GM13976 (cell line): ENCODE measurements around the gene BAX.

Experiments
- DNase-seq: peaks from one replicate; pipeline ENCODE4 v3.0.0; 2012; ENCODE audit warnings: low spot score
- in situ Hi-C: fragments of 300-500 bp; cut with MboI; formaldehyde crosslinking; loops from one replicate; pipeline ENCODE4 v1.12.0; 2022; ENCODE audit warnings: low sequenced_read_pairs, mixed read lengths, inconsistent platforms; ENCODE audit not compliant: unreplicated experiment
- TF ChIP-seq, protein P1 (sequence below): IDR thresholded peaks from 2 replicates; pipeline ENCODE4 v1.5.1; 2012; ENCODE audit warnings: borderline replicate concordance, mild to moderate bottlenecking; ENCODE audit not compliant: insufficient read depth; ENCODE audit errors: extremely low read depth, missing control alignments, control extremely low read depth

The BAX gene

DNA sequence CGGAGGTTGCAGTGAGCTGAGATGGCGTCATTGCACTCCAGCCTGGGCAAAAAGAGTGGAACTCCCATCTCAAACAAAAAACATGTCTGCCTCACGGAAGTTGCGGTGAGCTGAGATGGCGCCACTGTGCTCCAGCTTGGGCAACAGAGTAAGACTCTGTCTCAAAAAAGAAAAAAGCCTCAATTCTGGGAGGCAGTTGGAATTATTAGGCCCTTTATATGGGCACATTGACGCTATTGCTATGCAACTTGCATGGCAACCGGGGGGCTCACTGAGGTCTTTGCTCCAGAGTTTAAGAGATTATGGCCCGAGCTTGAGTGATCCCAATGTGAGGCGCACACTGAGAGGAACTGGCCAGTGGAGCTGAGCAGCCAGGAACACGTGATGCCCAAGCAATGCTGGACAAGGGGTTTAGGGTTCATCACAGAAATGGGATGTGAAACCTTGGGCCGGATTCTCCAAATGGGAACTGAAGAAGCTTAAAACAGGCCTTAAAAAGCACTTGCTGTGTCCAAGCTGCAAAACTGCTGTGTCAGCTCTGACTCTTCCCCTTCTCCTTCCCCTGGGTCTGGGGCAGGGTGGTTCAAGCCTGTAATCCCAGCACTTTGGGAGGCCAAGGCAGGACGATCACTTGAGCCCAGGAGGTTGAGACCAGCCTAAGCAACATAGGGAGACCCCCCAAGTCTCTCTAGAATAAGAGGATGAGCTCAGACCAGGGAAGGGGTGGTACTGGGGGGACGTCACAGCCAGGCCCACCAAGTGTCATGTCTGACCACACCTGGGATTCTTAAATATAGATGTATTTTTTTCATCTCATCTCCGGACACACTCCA is 12.9 kb downstream of the BAX start:
- TF ChIP-seq, protein P1, sequence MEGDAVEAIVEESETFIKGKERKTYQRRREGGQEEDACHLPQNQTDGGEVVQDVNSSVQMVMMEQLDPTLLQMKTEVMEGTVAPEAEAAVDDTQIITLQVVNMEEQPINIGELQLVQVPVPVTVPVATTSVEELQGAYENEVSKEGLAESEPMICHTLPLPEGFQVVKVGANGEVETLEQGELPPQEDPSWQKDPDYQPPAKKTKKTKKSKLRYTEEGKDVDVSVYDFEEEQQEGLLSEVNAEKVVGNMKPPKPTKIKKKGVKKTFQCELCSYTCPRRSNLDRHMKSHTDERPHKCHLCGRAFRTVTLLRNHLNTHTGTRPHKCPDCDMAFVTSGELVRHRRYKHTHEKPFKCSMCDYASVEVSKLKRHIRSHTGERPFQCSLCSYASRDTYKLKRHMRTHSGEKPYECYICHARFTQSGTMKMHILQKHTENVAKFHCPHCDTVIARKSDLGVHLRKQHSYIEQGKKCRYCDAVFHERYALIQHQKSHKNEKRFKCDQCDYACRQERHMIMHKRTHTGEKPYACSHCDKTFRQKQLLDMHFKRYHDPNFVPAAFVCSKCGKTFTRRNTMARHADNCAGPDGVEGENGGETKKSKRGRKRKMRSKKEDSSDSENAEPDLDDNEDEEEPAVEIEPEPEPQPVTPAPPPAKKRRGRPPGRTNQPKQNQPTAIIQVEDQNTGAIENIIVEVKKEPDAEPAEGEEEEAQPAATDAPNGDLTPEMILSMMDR: no peak
- no peak for DNase-seq
- in situ Hi-C loops: no loop called here

DNA sequence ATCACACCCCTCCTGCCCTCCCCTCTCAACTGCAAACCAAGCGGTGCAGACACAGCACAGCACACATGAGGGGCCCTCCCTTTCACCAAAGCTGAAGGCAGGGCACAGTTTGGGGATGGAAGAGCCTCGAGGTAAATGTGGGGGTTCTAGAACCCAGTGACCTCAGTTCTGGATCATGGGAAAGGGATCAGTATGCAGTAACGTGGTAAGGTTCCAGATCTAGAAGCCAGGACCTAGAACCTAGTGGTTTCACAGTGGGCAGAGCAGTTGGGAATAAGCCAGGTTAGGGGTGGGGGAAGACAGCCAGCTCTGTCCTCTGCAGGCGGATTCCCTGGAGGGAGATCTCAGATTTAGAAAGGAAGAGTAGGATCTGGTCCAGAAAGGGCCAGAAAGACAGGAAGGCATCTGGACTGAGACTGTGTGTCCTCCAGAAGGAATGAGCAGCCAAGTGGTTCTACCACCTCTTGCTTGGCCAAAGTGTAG is 13.5 kb downstream of the BAX start:
- in situ Hi-C loops: no loop called here
- no peak for DNase-seq
- TF ChIP-seq, protein P1: no peak

GRCh38 chr19:48968813-48969218 is 14.1 kb downstream of the BAX start:
- TF ChIP-seq, protein P1: no peak
- in situ Hi-C loops: no loop called here
- no peak for DNase-seq

DNA sequence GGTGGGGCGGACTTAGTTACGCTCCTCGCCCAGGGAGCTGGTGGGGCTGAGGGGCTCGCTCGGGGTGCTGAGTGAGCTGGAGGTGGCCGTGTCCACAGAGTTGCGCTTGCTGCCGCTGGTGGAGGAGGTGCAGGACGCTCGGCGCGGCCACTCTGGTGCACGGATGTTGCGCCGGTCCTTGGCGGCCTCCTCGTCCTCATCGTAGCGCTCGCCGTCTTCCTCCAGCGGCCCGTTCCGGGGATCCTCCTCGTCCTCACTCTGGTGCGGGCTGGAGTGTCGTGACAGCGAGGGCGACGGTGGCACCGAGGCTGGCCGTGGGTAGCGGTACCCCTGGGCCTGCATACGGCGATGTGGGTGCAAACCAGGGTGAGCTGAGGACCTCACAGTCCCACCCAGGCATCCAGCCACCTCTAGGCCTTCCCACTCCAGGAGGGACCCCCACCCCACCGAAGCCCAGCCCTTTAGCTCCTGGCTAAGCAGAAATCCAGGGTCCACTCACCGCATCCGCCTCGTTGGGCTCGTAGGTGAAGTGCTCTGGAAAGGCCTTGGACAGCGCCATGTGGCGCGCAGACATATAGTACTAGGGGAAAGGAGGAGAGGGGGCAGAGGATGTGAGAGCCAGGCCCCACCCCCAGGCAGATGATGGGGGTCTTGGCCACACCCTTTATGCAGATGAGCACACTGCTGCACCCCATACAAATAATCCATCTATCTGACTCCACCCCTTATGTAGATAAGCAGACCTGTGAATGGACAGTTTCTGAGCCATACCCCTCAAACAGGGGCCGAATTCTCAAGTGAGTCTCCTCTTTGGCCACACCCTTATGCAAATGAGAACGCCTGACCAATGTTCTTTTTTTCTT is 14.8 kb downstream of the BAX start:
- in situ Hi-C loops: loop anchor here (5.0 kb wide), 2 partner anchors 97 to 177 kb away; partner anchors contain the start of gene PPP1R15A
- no peak for DNase-seq
- TF ChIP-seq, protein P1: no peak

DNA sequence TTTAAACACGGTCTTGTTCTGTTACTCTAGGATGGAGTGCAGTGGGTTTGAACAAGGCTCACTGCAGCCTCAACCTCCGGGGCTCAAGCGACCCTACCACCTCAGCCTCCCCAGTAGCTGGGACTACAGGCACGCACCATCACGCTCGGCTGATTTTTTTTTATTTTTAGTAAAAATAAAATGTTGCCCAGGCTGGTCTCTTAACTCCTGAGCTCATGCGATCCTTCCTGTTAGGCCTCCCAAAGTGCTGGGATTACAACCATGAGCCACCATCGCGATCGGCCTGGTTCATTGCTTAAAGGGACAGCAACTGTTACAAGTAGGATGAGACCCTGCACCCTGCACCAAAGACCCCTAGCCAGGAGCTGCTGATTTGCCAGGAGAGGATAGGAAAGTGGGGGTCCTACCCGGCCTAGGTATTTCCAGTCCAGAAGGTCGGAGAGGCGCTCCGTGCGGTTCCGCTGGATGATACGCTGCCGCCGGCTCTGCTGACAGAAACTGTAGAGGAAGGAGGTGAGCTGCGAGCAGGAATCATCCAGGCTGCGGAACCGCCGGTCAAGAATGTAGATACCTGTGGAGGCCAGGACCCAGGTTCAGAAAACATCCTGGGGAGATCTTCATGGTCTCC is 15.6 kb downstream of the BAX start:
- TF ChIP-seq, protein P1: no peak
- in situ Hi-C loops: loop anchor here (5.0 kb wide), 2 partner anchors 98 to 178 kb away; partner anchors contain the start of gene PPP1R15A
- no peak for DNase-seq

GRCh38 chr19:48970923-48971395 is 16.3 kb downstream of the BAX start:
- in situ Hi-C loops: loop anchor here (5.0 kb wide), 2 partner anchors 99 to 179 kb away; partner anchors contain the start of gene PPP1R15A
- DNase-seq: peak; percentile 81
- TF ChIP-seq, protein P1: peak; percentile 95
